Psoas muscle (tissue), 8 donors: ENCODE data around the gene RBP3. TPM values are rescaled to one million over a fixed set of nuclear protein-coding genes. Genes with fewer than 3 reads are reported as not detected.

Experiments used
- ATAC-seq, 4 donors: fragments of 200-7000 bp; cut with Tn5 transposase; one replicate each; pipeline ENCODE4 v1.9.1; 2020; ENCODE audit warnings: moderate library complexity in 3 of 4, mild to moderate bottlenecking in 2 of 4
- DNase-seq, 2 donors: peaks; one replicate each; pipeline ENCODE4 v3.0.0-alpha.2; 2020
- H3K27ac ChIP-seq: fragments of 200-600 bp; one replicate; pipeline ENCODE4 v1.8.0; 2022
- H3K27me3 ChIP-seq, 3 donors: fragments of 200-600 bp in 1 of 3; one replicate each; pipeline versions ENCODE4 v1.6.1 to v1.8.0; 2013 to 2022; ENCODE audit warnings: low read length in 2 of 3, mild to moderate bottlenecking in 2 of 3, moderate library complexity in 1 of 3; ENCODE audit not compliant: insufficient read depth in 3 of 3
- H3K36me3 ChIP-seq, 2 donors: fragments of 200-600 bp in 1 of 2; one replicate each; pipeline versions ENCODE4 v1.6.1 to v1.8.0; 2013 to 2022; ENCODE audit warnings: low read depth in 1 of 2, mild to moderate bottlenecking in 1 of 2, moderate library complexity in 1 of 2; ENCODE audit not compliant: insufficient read depth in 1 of 2
- H3K4me1 ChIP-seq: fragments of 200-600 bp; one replicate; pipeline ENCODE4 v1.8.0; 2022
- H3K4me3 ChIP-seq: fragments of 200-600 bp; one replicate; pipeline ENCODE4 v1.8.0; 2022; ENCODE audit warnings: mild to moderate bottlenecking
- H3K9me3 ChIP-seq: fragments of 200-600 bp; one replicate; pipeline ENCODE4 v1.8.0; 2022
- WGBS, 3 donors: extraction: QIAGEN DNeasy Blood & Tissue Kit; methylation state at CpG; one replicate each; pipeline versions ENCODE4 v1.1.6 to v1.1.7; 2013; 5-methylcytosine and 5-hydroxymethylcytosine counted together
- intact Hi-C, 2 donors: fragments of 100-400 bp; cut with DNase I; formaldehyde crosslinking; loops; one replicate each; pipeline versions ENCODE4 v1.11.0 to v1.14.2; 2022
- polyA plus RNA-seq, 3 donors: library from polyadenylated mRNA; stranded (reverse); fragments of 200-250 nt; gene quantifications; one replicate each; pipeline ENCODE4 v1.2.3, GENCODE V29; 2013
- total RNA-seq, 4 donors: library from RNA; stranded (reverse); fragmentation: NEBNext Ultra II Directional in 2 of 4; extraction: Animal tissue kit (Norgen Biotek cat#: 25700) in 2 of 4; gene quantifications; one replicate each; pipeline versions ENCODE4 v1.2.1 to v1.2.4, GENCODE V29; 2021 to 2023
- TF ChIP-seq, protein P1 (sequence below): fragments of 200-600 bp; IDR thresholded peaks from one replicate; pipeline ENCODE4 v1.8.0; 2022; ENCODE audit warnings: antibody characterized with exemption
- donor health status: healthy with polysubstance abuse.
- donor health status: DM: no; HTN: no; CAD: no; lungs with moderate emphysema.
- donor health status: Bipolar disorder and iron deficiency.
- donor health status: healthy.
- donor health status: DM: yes; HTN: yes; CAD: no.
- donor health status: DM: no; HTN: no; CAD: no.
- donor health status: DM: no; HTN: no; CAD: no.
- donor health status: DM: yes; HTN: yes; CAD: no.

RBP3 gene
- total and polyA plus RNA-seq, 7 donors, result not detected

DNA sequence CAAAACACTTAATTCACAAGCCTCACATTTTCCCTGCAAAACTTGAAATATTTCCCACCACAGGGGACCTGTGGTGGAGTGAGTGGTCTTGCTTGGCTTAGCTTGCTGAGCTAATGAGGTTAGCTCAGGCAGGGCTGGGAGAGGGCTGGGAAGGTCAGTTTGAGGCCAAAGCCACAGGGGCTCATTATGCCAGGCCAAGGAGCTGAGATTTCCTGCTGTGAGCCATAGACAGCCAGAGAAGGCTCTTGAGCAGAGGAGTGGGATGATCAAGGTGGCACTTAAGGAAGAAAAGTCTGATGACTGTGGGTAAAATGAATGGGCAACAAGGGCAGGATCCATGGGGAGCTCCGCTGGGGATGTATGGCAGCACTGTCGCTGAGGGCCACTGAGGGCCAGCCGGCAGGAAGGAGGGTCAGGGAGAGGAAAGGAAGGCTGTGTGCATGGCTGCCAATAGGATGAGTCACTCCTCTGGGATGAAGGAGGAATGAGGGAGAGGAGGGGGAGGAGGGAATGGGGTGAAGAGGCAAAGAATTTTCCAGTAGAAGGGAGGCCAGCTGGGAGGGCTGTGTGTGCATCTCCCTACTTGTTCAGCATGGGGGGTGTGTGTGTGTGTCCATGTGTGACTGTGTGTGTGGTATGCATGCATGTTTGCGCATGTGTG is 54.6 kb downstream of the RBP3 start:
- ATAC-seq (peak; percentile 69 to 80 (median 75)), DNase-seq (peak; percentile 50 to 75)
- WGBS, 3 donors, result 38 to 41% (median 41%) methylated on average over 4 of the region's 4 CpGs
- intact Hi-C loops, result no loop called here
- no peak overlapping the region for H3K27ac ChIP-seq
- no peaks in the 10 kb centered on the region for H3K27me3 ChIP-seq
- H3K4me1 ChIP-seq, result no peaks in the 10 kb centered on the region
- H3K36me3 ChIP-seq, result no peaks in the 10 kb centered on the region
- no peak overlapping the region for H3K4me3 ChIP-seq
- H3K9me3 ChIP-seq, result no peaks in the 10 kb centered on the region
- TF ChIP-seq, protein P1, sequence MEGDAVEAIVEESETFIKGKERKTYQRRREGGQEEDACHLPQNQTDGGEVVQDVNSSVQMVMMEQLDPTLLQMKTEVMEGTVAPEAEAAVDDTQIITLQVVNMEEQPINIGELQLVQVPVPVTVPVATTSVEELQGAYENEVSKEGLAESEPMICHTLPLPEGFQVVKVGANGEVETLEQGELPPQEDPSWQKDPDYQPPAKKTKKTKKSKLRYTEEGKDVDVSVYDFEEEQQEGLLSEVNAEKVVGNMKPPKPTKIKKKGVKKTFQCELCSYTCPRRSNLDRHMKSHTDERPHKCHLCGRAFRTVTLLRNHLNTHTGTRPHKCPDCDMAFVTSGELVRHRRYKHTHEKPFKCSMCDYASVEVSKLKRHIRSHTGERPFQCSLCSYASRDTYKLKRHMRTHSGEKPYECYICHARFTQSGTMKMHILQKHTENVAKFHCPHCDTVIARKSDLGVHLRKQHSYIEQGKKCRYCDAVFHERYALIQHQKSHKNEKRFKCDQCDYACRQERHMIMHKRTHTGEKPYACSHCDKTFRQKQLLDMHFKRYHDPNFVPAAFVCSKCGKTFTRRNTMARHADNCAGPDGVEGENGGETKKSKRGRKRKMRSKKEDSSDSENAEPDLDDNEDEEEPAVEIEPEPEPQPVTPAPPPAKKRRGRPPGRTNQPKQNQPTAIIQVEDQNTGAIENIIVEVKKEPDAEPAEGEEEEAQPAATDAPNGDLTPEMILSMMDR, result no peak

- intact Hi-C loops, result no loop called here
- no peaks in the 10 kb centered on the region for H3K36me3 ChIP-seq
- H3K9me3 ChIP-seq, result no peaks in the 10 kb centered on the region
- H3K4me3 ChIP-seq, result no peak overlapping the region
- ATAC-seq, result no peak
- TF ChIP-seq, protein P1, result no peak
- H3K27me3 ChIP-seq, result no peaks in the 10 kb centered on the region
- H3K27ac ChIP-seq, result no peak overlapping the region
- H3K4me1 ChIP-seq, result no peaks in the 10 kb centered on the region
- WGBS, 3 donors, result 72 to 86% (median 73%) methylated on average over 5 to 6 of the region's 6 CpGs
- no peak for DNase-seq
Observed at GRCh38 chr10:47403446-47404318, 55.5 kb downstream of the RBP3 start.

- DNase-seq, result no peak
- Histone ChIP-seq H3K4me1 (no peaks in the 10 kb centered on the region), H3K36me3 (no peaks in the 10 kb centered on the region), H3K4me3 (no peak overlapping the region), H3K27ac (no peak overlapping the region), H3K27me3 (no peaks in the 10 kb centered on the region), H3K9me3 (no peaks in the 10 kb centered on the region)
- 69 to 80% (median 71%) methylated on average over 6 of the region's 6 CpGs for WGBS, 3 donors
- intact Hi-C loops, result no loop called here
- TF ChIP-seq, protein P1, result no peak
- peak in 1 of 4 donors; percentile 26 for ATAC-seq
Observed at GRCh38 chr10:47404446-47404845, 56.3 kb downstream of the RBP3 start.

DNA sequence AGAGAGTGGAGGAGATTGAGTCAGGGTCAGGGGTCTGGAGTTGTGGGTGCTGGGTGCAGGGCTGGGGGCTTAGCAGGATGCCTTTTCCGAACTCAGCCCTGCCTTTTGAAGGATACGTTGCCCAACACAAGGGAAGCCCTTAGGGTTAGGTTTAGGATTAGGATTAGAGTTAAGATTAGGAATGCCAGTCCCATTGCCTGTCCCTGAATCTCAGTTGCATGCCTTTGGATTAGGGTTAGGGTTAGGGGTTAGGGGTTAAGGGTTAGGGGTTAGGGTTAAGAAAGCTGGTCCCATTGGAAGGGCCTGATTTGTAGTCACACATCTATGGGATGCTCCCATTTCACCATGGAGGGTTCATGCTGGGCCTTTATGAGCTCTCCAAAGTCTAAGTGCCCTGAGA is 56.8 kb downstream of the RBP3 start:
- TF ChIP-seq, protein P1, result no peak
- H3K4me3 ChIP-seq, result no peak overlapping the region
- WGBS, 3 donors, result 87 to 92% (median 91%) methylated on average over 2 of the region's 2 CpGs
- H3K4me1 ChIP-seq, result no peaks in the 10 kb centered on the region
- no peak overlapping the region for H3K27ac ChIP-seq
- DNase-seq (no peak), ATAC-seq (no peak)
- H3K36me3 ChIP-seq, result no peaks in the 10 kb centered on the region
- H3K9me3 ChIP-seq, result no peaks in the 10 kb centered on the region
- intact Hi-C loops, result no loop called here
- no peaks in the 10 kb centered on the region for H3K27me3 ChIP-seq
